ENCODE measurements around the gene CRTC1.

The CRTC1 gene

GRCh38 chr19:18768046-18768771 lies 84.7 kb downstream of the CRTC1 start:
- no peak for DNase-seq (ENCODE audit: low read depth in 2 of 2)

GRCh38 chr19:18768997-18769891 lies 85.8 kb downstream of the CRTC1 start:
- no peak for DNase-seq (ENCODE audit: low read depth in 2 of 2)

- DNase-seq (ENCODE audit: low read depth in 2 of 2): no peak
Measured at GRCh38 chr19:18769989-18770528, 86.6 kb downstream of the CRTC1 start.

GRCh38 chr19:18770663-18771327 lies 87.3 kb downstream of the CRTC1 start:
- no peak for DNase-seq (ENCODE audit: low read depth in 2 of 2)

GRCh38 chr19:18771328-18772242 lies 88.1 kb downstream of the CRTC1 start:
- DNase-seq (ENCODE audit: low read depth in 2 of 2): no peak

GRCh38 chr19:18772620-18773587 lies 89.4 kb downstream of the CRTC1 start:
- no peak for DNase-seq (ENCODE audit: low read depth in 2 of 2)

- DNase-seq (ENCODE audit: low read depth in 2 of 2): no peak
Measured at GRCh38 chr19:18773682-18774081, 90.2 kb downstream of the CRTC1 start.

GRCh38 chr19:18774107-18774506 lies 90.6 kb downstream of the CRTC1 start:
- no peak for DNase-seq (ENCODE audit: low read depth in 2 of 2)

GRCh38 chr19:18774782-18775444 lies 91.4 kb downstream of the CRTC1 start:
- DNase-seq (ENCODE audit: low read depth in 2 of 2): no peak

- DNase-seq (ENCODE audit: low read depth in 2 of 2): no peak
Measured at GRCh38 chr19:18775586-18776287, 92.3 kb downstream of the CRTC1 start.

GRCh38 chr19:18776288-18776594 lies 92.8 kb downstream of the CRTC1 start:
- DNase-seq (ENCODE audit: low read depth in 2 of 2): no peak

GRCh38 chr19:18776736-18777135 lies 93.3 kb downstream of the CRTC1 start:
- no peak for DNase-seq (ENCODE audit: low read depth in 2 of 2)

GRCh38 chr19:18777301-18778075 lies 94.0 kb downstream of the CRTC1 start:
- no peak for DNase-seq (ENCODE audit: low read depth in 2 of 2)

GRCh38 chr19:18778076-18778389 lies 94.6 kb downstream of the CRTC1 start:
- DNase-seq (ENCODE audit: low read depth in 2 of 2): no peak

GRCh38 chr19:18778826-18779495 lies 95.5 kb downstream of the CRTC1 start:
- no peak for DNase-seq (ENCODE audit: low read depth in 2 of 2)

GRCh38 chr19:18780081-18780480 lies 96.6 kb downstream of the CRTC1 start:
- DNase-seq (ENCODE audit: low read depth in 2 of 2): no peak

- no peak for DNase-seq (ENCODE audit: low read depth in 2 of 2)
Measured at GRCh38 chr19:18780631-18781030, 97.2 kb downstream of the CRTC1 start.
